ENCODE results near the gene C1orf105.

DNA sequence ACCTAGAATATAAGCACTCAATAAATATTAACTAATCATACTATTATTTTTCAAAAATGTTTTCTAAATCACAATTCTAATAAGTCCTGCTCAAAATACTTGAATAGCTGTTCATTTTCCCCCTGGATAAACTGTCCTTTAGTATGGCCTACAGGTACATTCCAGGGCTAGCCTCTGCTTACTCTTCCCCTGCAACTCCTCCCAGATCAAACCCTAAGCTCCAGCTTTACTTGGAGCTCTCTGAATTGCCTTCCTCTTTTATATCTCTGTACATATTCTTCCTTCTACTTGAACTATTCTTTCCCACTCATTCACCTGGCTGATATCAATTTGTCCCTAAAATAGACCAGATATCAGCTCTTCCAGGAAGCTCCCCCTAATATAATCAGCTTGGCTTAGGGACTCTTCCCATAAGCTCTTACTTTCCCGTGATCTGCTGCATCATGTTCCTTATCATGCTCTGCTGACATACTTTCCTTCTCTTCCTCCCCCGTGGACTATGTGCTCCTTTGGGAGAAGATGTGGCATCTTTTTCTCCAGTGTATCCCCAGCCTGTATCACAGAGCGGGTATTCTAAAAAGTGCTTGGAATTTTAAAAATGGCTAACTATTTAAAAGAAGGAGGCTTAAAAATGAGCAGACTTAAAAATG is 66.4 kb downstream of the C1orf105 start:
- TF ChIP-seq, protein P1, sequence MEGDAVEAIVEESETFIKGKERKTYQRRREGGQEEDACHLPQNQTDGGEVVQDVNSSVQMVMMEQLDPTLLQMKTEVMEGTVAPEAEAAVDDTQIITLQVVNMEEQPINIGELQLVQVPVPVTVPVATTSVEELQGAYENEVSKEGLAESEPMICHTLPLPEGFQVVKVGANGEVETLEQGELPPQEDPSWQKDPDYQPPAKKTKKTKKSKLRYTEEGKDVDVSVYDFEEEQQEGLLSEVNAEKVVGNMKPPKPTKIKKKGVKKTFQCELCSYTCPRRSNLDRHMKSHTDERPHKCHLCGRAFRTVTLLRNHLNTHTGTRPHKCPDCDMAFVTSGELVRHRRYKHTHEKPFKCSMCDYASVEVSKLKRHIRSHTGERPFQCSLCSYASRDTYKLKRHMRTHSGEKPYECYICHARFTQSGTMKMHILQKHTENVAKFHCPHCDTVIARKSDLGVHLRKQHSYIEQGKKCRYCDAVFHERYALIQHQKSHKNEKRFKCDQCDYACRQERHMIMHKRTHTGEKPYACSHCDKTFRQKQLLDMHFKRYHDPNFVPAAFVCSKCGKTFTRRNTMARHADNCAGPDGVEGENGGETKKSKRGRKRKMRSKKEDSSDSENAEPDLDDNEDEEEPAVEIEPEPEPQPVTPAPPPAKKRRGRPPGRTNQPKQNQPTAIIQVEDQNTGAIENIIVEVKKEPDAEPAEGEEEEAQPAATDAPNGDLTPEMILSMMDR (optimal IDR thresholded peaks at IDR 0.05 in 1 of 3, IDR thresholded peaks at IDR 0.05 in 1 of 3, conservative IDR thresholded peaks at IDR 0.05 in 1 of 3; ENCODE audit: extremely low read depth in 1 of 3, insufficient read depth in 2 of 3, low read length in 3 of 3): no peak
- TF ChIP-seq EZH2 (IDR thresholded peaks at IDR 0.05; ENCODE audit: low read length): no peak

Data from keratinocyte (primary cell).